Esophagus muscularis mucosa (tissue), 4 donors: ENCODE results near the gene UPK3B.
"Not testable (repeated sequence)": the region's sequence is repeated elsewhere in the genome, so short reads cannot be mapped to it uniquely, and the experiment has no call there.

Experiments used
- EP300 ChIP-seq: sonication (generic); formaldehyde crosslinking; IDR thresholded peaks from one replicate; pipeline ENCODE4 v1.6.1; 2017; ENCODE audit warnings: antibody characterized with exemption
- POLR2AphosphoS5 ChIP-seq, 2 donors: sonication (generic); formaldehyde crosslinking; IDR thresholded peaks; one replicate each; pipeline ENCODE4 v1.6.1; 2017; ENCODE audit warnings: antibody characterized with exemption in 2 of 2
- TF ChIP-seq, protein P1 (sequence below), 3 experiments: fragments of 200-600 bp in 2 of 3; fragments of 450-650 bp in 1 of 3; sonication (generic) in 2 of 3; IDR thresholded peaks; one replicate each; pipeline ENCODE4 v1.5.1; 2017 to 2019; ENCODE audit warnings: antibody characterized with exemption in 3 of 3, mild to moderate bottlenecking in 2 of 3, moderate library complexity in 1 of 3

DNA sequence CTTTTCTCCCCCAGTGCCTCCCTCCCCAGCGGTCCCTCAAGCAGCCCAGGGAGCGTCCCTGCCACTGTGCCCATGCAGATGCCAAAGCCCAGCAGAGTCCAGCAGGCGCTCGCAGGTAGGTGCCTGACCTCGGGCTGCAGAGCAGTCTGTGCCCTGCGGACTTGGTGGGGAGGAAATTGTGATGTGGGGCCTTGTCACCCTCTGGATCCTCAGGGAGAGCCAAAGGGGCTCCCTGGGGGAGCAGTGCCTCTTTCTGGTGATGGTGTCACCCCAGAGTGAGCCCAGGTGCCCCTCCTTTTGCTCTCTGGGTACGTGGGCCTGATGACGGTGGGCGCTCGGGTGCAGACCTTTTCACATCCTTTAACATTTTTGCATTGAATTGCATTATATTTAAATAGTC is 18.2 kb upstream of the UPK3B start:
- TF ChIP-seq, protein P1, sequence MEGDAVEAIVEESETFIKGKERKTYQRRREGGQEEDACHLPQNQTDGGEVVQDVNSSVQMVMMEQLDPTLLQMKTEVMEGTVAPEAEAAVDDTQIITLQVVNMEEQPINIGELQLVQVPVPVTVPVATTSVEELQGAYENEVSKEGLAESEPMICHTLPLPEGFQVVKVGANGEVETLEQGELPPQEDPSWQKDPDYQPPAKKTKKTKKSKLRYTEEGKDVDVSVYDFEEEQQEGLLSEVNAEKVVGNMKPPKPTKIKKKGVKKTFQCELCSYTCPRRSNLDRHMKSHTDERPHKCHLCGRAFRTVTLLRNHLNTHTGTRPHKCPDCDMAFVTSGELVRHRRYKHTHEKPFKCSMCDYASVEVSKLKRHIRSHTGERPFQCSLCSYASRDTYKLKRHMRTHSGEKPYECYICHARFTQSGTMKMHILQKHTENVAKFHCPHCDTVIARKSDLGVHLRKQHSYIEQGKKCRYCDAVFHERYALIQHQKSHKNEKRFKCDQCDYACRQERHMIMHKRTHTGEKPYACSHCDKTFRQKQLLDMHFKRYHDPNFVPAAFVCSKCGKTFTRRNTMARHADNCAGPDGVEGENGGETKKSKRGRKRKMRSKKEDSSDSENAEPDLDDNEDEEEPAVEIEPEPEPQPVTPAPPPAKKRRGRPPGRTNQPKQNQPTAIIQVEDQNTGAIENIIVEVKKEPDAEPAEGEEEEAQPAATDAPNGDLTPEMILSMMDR (IDR thresholded peaks at IDR 0.05) = not testable (repeated sequence)
- TF ChIP-seq EP300; POLR2AphosphoS5 (IDR thresholded peaks at IDR 0.05): not testable (repeated sequence)
